Tibial nerve (tissue), 4 donors: Measurements from ENCODE around the gene KAZN. TPM values are rescaled to one million over a fixed set of nuclear protein-coding genes. Genes with fewer than 3 reads are reported as not detected.

Experiments
- DNase-seq, 2 donors: peaks; one replicate each; pipeline ENCODE4 v3.0.0-alpha.2; 2019; ENCODE audit warnings: low spot score in 2 of 2
- H3K27ac ChIP-seq, 4 donors: fragments of 200-600 bp; sonication (generic) in 3 of 4; one replicate each; pipeline ENCODE4 v1.5.1; 2017 to 2019; ENCODE audit warnings: mild to moderate bottlenecking in 1 of 4
- H3K27me3 ChIP-seq, 2 donors: fragments of 200-600 bp; sonication (generic) in 1 of 2; one replicate each; pipeline versions ENCODE4 v1.5.1 to v1.6.0; 2017 to 2019
- H3K36me3 ChIP-seq, 3 donors: fragments of 200-600 bp; sonication (generic); one replicate each; pipeline ENCODE4 v1.5.1; 2018 to 2019
- H3K4me1 ChIP-seq, 4 donors: fragments of 200-600 bp; sonication (generic) in 3 of 4; one replicate each; pipeline ENCODE4 v1.5.1; 2017 to 2019
- H3K4me3 ChIP-seq, 4 donors: fragments of 200-600 bp; sonication (generic) in 3 of 4; one replicate each; pipeline ENCODE4 v1.5.1; 2017 to 2019; ENCODE audit warnings: mild to moderate bottlenecking in 1 of 4, moderate library complexity in 1 of 4
- H3K9me3 ChIP-seq, 4 donors: fragments of 200-600 bp; sonication (generic) in 3 of 4; one replicate each; pipeline ENCODE4 v1.5.1; 2017 to 2019
- EP300 ChIP-seq, 2 donors: sonication (generic); formaldehyde crosslinking; IDR thresholded peaks; one replicate each; pipeline ENCODE4 v1.6.1; 2017; ENCODE audit warnings: antibody characterized with exemption in 2 of 2, mild to moderate bottlenecking in 1 of 2
- POLR2A ChIP-seq, 2 donors: fragments of 450-650 bp; IDR thresholded peaks; one replicate each; pipeline ENCODE4 v1.6.1; 2017; ENCODE audit warnings: antibody characterized with exemption in 2 of 2, mild to moderate bottlenecking in 2 of 2, moderate library complexity in 2 of 2
- WGBS, 2 donors: methylation state at CpG; one replicate each; pipeline ENCODE4 v1.1.5; 2018; 5-methylcytosine and 5-hydroxymethylcytosine counted together
- total RNA-seq, 4 donors: library from RNA; depleted of rRNA; stranded (reverse); fragments of >200 nt; gene quantifications; one replicate each; pipeline ENCODE4 v1.1.0, GENCODE V29; 2016
- TF ChIP-seq, protein P1 (sequence below), 5 experiments: fragments of 200-600 bp in 3 of 5; fragments of 450-650 bp in 2 of 5; sonication (generic) in 3 of 5; IDR thresholded peaks; one replicate each; pipeline ENCODE4 v1.5.1; 2016 to 2019; ENCODE audit warnings: antibody characterized with exemption in 5 of 5, mild to moderate bottlenecking in 3 of 5, moderate library complexity in 2 of 5

Gene KAZN
- total RNA-seq, 4 donors from 2014 or later = 16.0 to 29.2 (median 22.2) TPM

DNA sequence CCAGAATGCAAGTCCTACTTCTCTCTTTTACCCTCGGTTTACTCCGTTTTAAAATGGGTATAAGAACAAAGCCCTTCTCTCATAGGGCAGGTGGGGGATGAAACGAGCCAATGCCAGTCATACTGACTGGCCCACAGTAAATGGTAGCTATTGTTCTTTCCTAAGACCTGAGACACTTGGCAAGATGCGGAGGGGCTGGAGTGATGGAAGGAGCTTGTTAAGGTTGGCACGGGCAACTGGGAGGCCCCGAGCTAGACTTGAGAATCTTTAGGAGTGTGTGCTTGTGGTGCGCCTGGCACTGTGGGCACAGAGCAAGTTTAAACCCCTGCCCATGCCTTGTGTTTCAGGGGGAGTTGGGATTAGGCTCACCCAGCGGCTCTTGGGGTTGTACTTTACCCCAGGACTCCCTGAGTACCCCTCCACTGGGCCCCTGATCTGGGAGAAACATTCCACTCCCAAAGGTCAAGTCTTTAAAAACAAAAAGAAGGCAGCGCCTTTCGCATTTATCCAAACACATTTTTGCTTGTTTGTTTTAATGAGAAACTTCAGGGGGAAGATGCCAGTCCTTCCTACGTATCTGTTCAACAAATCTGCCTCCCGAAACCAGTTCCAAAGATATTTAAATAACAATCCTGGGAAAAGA lies 314.5 kb downstream of the KAZN start:
- H3K4me1 ChIP-seq = peaks cover 0 to 35% (median 6%) of the 10 kb centered on the region in 4 donors
- H3K36me3 ChIP-seq = no peaks in the 10 kb centered on the region
- H3K4me3 ChIP-seq = no peak overlapping the region
- no peak for DNase-seq
- TF ChIP-seq EP300 (IDR thresholded peaks at IDR 0.05) (no peak), POLR2A (IDR thresholded peaks at IDR 0.05) (no peak)
- TF ChIP-seq, protein P1, sequence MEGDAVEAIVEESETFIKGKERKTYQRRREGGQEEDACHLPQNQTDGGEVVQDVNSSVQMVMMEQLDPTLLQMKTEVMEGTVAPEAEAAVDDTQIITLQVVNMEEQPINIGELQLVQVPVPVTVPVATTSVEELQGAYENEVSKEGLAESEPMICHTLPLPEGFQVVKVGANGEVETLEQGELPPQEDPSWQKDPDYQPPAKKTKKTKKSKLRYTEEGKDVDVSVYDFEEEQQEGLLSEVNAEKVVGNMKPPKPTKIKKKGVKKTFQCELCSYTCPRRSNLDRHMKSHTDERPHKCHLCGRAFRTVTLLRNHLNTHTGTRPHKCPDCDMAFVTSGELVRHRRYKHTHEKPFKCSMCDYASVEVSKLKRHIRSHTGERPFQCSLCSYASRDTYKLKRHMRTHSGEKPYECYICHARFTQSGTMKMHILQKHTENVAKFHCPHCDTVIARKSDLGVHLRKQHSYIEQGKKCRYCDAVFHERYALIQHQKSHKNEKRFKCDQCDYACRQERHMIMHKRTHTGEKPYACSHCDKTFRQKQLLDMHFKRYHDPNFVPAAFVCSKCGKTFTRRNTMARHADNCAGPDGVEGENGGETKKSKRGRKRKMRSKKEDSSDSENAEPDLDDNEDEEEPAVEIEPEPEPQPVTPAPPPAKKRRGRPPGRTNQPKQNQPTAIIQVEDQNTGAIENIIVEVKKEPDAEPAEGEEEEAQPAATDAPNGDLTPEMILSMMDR (IDR thresholded peaks at IDR 0.05) = no peak
- H3K27ac ChIP-seq = peak overlapping the region in 2 of 4 donors; percentile 40 to 75
- 51 to 54% methylated on average over 12 of the region's 12 CpGs for WGBS, 2 donors
- H3K27me3 ChIP-seq = no peaks in the 10 kb centered on the region
- no peaks in the 10 kb centered on the region for H3K9me3 ChIP-seq

DNA sequence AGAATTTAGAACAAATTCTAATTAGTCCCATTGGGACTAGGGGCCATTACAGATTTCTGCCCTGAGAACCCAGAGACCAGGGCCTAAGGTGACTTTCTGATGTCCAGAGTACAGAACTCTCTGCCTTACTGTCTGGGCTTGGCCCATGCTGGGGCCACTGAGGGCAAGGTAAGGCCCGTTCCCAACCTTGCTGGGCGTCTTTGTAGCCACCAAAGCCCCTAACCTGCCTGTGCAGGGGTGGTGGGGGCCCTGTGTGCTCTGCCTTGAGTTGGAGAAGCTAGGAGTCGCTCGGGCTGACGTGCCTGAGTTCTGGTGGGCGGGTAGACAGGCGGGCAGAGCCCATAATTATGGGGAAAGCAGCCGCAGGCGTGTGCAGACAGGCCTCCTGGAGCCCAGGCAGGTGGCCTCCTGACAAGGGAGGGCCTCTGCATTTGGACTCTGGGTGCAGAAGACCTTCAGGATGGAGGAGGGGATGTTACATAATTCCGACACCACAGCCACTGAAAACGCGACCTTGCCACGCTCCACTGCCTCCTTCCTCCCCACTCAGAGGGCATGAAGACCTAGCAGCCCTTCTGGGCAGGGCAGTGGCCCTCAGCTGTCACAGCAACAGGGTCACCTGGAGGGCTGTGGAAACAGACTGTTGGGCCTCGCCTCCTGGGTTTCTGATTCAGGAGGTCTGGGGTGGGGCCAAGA lies 315.1 kb downstream of the KAZN start:
- Histone ChIP-seq H3K4me3 (no peak overlapping the region), H3K4me1 (peaks cover 0 to 35% (median 6%) of the 10 kb centered on the region in 4 donors), H3K36me3 (no peaks in the 10 kb centered on the region), H3K27ac (peak overlapping the region in 3 of 4 donors; percentile 30 to 75 (median 40)), H3K9me3 (no peaks in the 10 kb centered on the region), H3K27me3 (no peaks in the 10 kb centered on the region)
- no peak for DNase-seq
- WGBS, 2 donors = 76 to 85% methylated on average over 11 to 14 of the region's 14 CpGs
- no peak for TF ChIP-seq POLR2A (IDR thresholded peaks at IDR 0.05)
- TF ChIP-seq, protein P1 (IDR thresholded peaks at IDR 0.05) = no peak
- TF ChIP-seq EP300 (IDR thresholded peaks at IDR 0.05) = no peak

DNA sequence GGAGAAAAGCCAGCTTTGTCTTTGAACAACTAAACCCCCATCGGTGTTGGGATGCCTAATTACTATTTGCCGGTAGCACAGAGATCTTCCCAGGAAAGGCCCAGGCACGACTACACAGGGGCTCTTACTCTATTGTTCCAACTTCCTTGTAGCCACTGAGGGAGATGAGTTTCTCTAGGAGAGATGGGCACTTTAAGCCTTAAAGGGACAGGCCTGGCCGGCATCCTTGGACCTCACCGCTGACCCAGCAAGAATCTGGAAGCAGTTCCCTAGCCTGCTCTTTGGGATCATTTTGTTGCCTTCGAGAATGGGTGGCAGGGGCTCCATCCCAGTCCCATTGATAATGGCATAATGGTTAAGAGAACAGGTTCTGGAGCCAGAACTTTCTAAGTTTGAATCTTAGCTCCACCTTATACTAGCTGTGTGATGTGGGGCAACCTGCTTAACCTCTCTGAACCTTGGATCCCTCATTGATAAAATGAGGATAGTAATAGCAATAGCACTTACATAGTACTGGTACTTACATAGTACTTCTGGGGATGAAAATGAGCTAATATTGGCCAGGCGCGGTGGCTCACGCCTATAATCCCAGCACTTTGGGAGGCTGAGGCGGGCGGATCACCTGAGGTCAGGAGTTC lies 316.0 kb downstream of the KAZN start:
- Histone ChIP-seq H3K4me1 (peaks cover 0 to 35% (median 6%) of the 10 kb centered on the region in 4 donors), H3K27ac (peak overlapping the region in 3 of 4 donors; percentile 30 to 75 (median 40)), H3K36me3 (no peaks in the 10 kb centered on the region), H3K9me3 (no peaks in the 10 kb centered on the region), H3K27me3 (no peaks in the 10 kb centered on the region), H3K4me3 (no peak overlapping the region)
- DNase-seq = no peak
- TF ChIP-seq EP300 (IDR thresholded peaks at IDR 0.05) (no peak), POLR2A (IDR thresholded peaks at IDR 0.05) (no peak)
- TF ChIP-seq, protein P1 (IDR thresholded peaks at IDR 0.05) = no peak
- 77 to 80% methylated on average over 11 of the region's 11 CpGs for WGBS, 2 donors

DNA sequence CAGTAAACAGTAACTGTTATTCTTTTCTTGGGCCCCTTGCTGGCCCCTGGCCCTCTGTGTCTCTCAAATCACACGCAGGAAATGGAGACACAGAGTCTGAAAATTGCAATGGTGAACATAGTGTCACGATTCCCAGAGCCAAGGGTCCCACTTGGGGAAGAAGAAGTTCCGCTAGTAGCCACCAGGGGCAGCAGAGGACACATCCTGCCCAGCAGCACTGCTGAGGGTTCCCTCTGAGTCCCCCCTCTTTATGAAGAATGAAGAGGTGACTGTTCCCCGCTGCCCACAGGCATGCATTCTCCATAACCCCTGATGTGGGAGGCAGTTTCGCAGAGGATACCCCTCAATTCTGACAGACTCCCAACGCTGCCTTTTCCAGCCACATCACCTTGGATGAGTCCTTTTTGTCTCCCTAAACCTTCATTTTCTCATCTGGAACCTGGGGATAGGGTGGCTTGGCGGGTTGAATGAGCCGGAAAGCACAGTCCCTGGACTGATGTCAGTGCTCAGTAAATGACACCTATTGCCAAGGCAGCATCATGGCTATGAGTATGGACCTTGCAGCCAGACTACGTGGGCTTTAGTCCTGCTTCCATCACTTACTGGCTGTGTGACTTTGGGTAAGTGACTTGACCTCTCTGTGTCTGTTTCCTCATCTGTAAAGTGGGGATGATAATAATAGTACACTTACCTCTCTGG lies 317.0 kb downstream of the KAZN start:
- H3K4me3 ChIP-seq = no peak overlapping the region
- peaks cover 0 to 27% (median 5%) of the 10 kb centered on the region in 4 donors for H3K4me1 ChIP-seq
- peak in 1 of 2 donors; percentile 65 for DNase-seq
- no peaks in the 10 kb centered on the region for H3K9me3 ChIP-seq
- WGBS, 2 donors = 43 to 46% methylated on average over 9 of the region's 9 CpGs
- TF ChIP-seq POLR2A (IDR thresholded peaks at IDR 0.05) = no peak
- TF ChIP-seq EP300 (IDR thresholded peaks at IDR 0.05) = no peak
- TF ChIP-seq, protein P1 (IDR thresholded peaks at IDR 0.05) = peak; percentile 60 to 85 (median 71)
- no peaks in the 10 kb centered on the region for H3K27me3 ChIP-seq
- no peaks in the 10 kb centered on the region for H3K36me3 ChIP-seq
- H3K27ac ChIP-seq = no peak overlapping the region
